ENCODE results near the gene ETS2.
"Not testable (repeated sequence)": the region's sequence is repeated elsewhere in the genome, so short reads cannot be mapped to it uniquely, and the experiment has no call there.

The ETS2 gene

DNA sequence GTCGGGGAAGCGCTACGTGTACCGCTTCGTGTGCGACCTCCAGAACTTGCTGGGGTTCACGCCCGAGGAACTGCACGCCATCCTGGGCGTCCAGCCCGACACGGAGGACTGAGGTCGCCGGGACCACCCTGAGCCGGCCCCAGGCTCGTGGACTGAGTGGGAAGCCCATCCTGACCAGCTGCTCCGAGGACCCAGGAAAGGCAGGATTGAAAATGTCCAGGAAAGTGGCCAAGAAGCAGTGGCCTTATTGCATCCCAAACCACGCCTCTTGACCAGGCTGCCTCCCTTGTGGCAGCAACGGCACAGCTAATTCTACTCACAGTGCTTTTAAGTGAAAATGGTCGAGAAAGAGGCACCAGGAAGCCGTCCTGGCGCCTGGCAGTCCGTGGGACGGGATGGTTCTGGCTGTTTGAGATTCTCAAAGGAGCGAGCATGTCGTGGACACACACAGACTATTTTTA lies 17.1 kb downstream of the ETS2 start:
- H3K9me3 ChIP-seq (ENCODE audit: control insufficient read depth, insufficient read depth, low read length) = no peaks in the 10 kb centered on the region
- no peaks in the 10 kb centered on the region for H3K27me3 ChIP-seq (ENCODE audit: control insufficient read depth, insufficient read depth, low read length)
- no peaks in the 10 kb centered on the region for H3K4me1 ChIP-seq (ENCODE audit: control insufficient read depth, insufficient read depth, low read length)
- H3K36me3 ChIP-seq (ENCODE audit: control insufficient read depth, insufficient read depth, low read length) = peaks cover 48% of the 10 kb centered on the region
- H3K4me3 ChIP-seq (ENCODE audit: low read depth, low read length) = no peak overlapping the region
- no peak overlapping the region for H3K9ac ChIP-seq (ENCODE audit: low read depth, low read length)

DNA sequence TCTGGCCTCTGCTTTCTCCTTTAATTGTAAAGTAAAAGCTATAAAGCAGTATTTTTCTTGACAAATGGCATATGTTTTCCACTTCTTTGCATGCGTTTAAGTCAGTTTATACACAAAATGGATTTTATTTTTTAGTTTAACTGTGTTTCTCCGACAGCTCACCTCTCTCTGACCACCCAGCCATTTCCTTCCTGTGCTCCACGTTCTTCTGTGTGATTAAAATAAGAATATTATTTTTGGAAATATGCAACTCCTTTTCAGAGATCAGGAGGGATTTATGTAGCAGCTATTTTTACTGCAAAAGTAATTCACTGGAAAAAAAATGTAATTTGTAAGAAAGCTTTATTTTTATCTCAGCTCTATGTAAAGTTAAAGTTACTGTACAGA lies 18.0 kb downstream of the ETS2 start:
- Histone ChIP-seq H3K4me1 (ENCODE audit: control insufficient read depth, insufficient read depth, low read length) (no peaks in the 10 kb centered on the region), H3K9ac (ENCODE audit: low read depth, low read length) (no peak overlapping the region), H3K27me3 (ENCODE audit: control insufficient read depth, insufficient read depth, low read length) (no peaks in the 10 kb centered on the region), H3K4me3 (ENCODE audit: low read depth, low read length) (no peak overlapping the region), H3K36me3 (ENCODE audit: control insufficient read depth, insufficient read depth, low read length) (peaks cover 40% of the 10 kb centered on the region), H3K9me3 (ENCODE audit: control insufficient read depth, insufficient read depth, low read length) (no peaks in the 10 kb centered on the region)

DNA sequence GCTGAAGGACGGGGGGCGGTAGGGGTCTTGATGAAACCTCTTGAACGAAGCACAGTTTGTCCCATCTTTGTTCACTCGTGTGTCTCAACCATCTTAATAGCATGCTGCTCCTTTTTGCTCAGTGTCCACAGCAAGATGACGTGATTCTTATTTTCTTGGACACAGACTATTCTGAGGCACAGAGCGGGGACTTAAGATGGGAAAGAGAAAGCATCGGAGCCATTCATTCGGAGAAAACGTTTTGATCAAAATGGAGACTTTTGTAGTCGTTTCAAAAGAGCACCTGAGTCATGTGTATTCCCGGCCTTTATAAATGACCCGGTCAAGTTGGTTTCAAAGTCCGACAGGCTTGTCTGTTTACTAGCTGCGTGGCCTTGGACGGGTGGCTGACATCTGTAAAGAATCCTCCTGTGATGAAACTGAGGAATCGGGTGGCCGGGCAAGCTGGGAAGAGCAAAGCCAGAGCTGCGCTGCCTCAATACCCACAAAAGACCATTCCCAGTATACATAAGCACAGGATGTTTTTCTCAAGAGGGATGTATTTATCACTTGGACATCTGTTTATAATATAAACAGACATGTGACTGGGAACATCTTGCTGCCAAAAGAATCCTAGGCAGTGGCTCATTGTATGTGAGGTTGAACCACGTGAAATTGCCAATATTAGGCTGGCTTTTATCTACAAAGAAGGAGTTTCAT lies 18.5 kb downstream of the ETS2 start:
- no peaks in the 10 kb centered on the region for H3K4me1 ChIP-seq (ENCODE audit: control insufficient read depth, insufficient read depth, low read length)
- H3K4me3 ChIP-seq (ENCODE audit: low read depth, low read length) = no peak overlapping the region
- peaks cover 36% of the 10 kb centered on the region for H3K36me3 ChIP-seq (ENCODE audit: control insufficient read depth, insufficient read depth, low read length)
- H3K27me3 ChIP-seq (ENCODE audit: control insufficient read depth, insufficient read depth, low read length) = no peaks in the 10 kb centered on the region
- no peak overlapping the region for H3K9ac ChIP-seq (ENCODE audit: low read depth, low read length)
- H3K9me3 ChIP-seq (ENCODE audit: control insufficient read depth, insufficient read depth, low read length) = no peaks in the 10 kb centered on the region

DNA sequence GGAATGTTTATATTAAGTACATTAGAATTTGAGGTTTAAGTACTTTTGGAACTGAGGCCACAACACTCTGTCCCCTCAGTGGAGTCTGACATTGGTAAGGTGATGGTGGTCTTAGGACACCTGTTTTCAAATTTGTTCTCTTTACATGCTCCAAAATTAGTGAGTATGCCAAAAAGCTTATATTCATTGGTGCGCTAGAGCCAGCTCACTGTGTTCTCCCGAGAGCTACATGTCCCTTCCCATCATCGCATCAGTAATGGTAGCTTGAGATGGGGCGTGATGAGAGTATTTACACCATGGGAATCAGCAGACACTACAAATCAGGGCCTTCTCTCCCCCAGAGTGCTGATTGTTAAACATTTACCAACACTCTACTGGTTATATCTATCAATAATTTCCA lies 19.5 kb downstream of the ETS2 start:
- H3K36me3 ChIP-seq (ENCODE audit: control insufficient read depth, insufficient read depth, low read length) = peaks cover 27% of the 10 kb centered on the region
- H3K4me3 ChIP-seq (ENCODE audit: low read depth, low read length) = no peak overlapping the region
- no peak overlapping the region for H3K9ac ChIP-seq (ENCODE audit: low read depth, low read length)
- no peaks in the 10 kb centered on the region for H3K9me3 ChIP-seq (ENCODE audit: control insufficient read depth, insufficient read depth, low read length)
- H3K27me3 ChIP-seq (ENCODE audit: control insufficient read depth, insufficient read depth, low read length) = no peaks in the 10 kb centered on the region
- H3K4me1 ChIP-seq (ENCODE audit: control insufficient read depth, insufficient read depth, low read length) = no peaks in the 10 kb centered on the region

DNA sequence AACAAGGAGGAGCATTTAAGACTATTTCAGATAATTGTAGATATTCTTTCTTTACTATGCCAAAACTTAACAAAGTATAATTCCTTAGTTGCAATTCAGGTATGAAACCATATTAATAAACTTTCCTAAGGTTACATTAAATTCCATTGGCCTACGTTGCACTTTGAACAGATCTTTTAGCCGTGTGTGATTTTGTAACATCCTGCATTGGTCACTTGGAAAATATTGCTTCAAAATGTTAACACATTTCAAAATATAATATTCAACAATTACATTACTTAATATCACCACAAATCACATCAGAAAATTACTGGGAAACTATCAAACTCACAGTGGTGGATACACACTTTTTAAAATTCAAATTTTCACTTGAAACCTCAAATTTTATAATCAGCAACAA lies 20.2 kb downstream of the ETS2 start:
- peaks cover 21% of the 10 kb centered on the region for H3K36me3 ChIP-seq (ENCODE audit: control insufficient read depth, insufficient read depth, low read length)
- H3K4me1 ChIP-seq (ENCODE audit: control insufficient read depth, insufficient read depth, low read length) = no peaks in the 10 kb centered on the region
- H3K9me3 ChIP-seq (ENCODE audit: control insufficient read depth, insufficient read depth, low read length) = no peaks in the 10 kb centered on the region
- H3K9ac ChIP-seq (ENCODE audit: low read depth, low read length) = no peak overlapping the region
- H3K4me3 ChIP-seq (ENCODE audit: low read depth, low read length) = no peak overlapping the region
- no peaks in the 10 kb centered on the region for H3K27me3 ChIP-seq (ENCODE audit: control insufficient read depth, insufficient read depth, low read length)

DNA sequence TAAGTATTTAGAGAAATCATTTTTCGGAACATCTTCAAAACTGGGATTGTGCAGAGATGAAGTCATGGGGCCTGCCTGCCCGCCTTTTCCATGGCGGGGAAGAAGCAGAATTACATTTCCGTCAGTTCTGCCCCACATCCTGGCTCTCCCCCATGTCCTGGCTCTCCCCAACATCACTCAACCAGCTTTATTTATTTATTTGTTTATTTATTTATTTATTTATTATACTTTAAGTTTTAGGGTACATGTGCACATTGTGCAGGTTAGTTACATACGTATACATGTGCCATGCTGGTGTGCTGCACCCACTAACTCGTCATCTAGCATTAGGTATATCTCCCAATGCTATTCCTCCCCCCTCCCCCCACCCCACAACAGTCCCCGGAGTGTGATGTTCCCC lies 22.4 kb downstream of the ETS2 start:
- H3K9ac ChIP-seq (ENCODE audit: low read depth, low read length); H3K36me3 ChIP-seq (ENCODE audit: control insufficient read depth, insufficient read depth, low read length); H3K27me3 ChIP-seq (ENCODE audit: control insufficient read depth, insufficient read depth, low read length); H3K9me3 ChIP-seq (ENCODE audit: control insufficient read depth, insufficient read depth, low read length); H3K4me3 ChIP-seq (ENCODE audit: low read depth, low read length); H3K4me1 ChIP-seq (ENCODE audit: control insufficient read depth, insufficient read depth, low read length): not testable (repeated sequence)

DNA sequence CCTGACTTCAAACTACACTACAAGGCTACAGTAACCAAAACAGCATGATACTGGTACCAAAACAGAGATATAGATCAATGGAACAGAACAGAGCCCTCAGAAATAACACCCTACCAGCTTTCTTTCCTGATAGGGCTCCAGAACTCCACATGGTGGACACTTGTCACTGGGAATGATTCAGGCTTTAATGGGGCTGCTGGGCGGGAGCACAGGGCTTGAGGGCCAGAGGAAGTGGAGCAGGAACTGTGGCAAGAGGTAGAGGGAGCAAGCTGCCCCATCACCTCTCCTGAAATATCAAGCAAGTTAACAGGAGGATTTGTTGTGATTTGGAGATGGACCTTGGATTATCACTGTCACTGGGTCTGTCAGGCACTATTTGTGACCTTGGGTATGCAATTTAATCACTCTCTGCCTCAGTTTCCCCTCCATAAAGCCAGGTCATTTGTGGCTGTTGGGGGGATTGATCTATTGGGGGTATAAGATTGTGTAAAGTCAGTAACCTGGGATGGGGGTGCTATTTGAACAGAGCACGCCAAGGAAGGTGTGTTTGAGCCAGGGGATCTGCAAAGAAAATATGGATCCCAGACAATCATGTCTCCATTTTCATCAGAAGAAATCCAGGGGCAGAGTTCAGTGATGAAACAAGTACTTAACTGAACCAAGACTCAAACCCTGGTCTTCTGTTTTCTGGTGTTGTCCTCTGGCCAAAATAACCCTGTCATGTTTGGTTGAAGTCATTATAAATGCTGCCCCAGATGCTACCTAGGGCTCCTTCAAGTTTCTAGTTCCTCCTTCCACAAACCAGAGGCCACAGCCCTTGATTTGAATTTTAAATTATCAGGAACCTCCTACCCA lies 25.2 kb downstream of the ETS2 start:
- H3K4me3 ChIP-seq (ENCODE audit: low read depth, low read length) = no peak overlapping the region

DNA sequence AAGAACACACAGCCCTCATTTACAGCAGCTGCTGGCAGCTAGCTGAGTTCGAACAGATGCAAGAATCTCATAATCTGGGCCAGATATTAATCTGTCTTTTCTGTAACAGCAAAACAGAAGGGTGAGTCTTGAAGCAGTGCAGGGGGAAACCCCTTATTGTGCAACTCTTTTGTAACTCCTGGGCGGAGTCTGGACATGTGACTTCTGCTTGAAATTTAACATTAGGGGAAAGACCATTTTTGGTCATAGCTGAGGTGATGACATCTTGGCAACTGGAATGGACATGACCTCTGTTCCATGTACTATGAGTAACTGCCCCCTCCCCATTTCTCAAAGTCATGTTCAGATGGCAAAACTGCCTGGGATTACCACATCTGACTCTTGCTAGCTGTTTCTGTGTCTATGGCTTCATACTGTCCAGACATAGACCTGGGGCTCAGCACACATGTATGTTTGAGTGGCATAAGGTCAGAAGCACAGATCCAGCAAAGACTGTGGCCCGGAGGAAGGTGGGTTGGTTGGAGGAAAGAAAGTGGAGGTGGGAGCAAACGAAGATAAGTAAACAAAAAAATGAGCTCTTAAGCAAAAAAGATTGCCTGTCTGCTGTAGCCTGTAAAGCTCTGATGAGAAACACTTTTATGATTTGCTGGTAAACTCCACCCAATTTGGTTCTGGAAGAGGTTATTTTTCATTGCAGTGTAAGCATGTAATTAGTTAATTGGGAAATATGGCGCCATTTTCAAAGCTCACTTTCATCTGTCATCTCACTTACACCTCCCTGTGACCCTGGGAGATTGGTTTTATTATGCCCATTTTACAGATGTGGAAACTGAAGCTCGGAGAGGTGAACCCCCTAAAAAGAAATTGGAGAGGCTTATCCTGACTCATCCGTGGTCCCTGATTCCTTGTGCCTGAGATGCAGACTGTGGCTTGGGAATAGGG lies 26.1 kb downstream of the ETS2 start:
- no peaks in the 10 kb centered on the region for H3K4me1 ChIP-seq (ENCODE audit: control insufficient read depth, insufficient read depth, low read length)
- H3K4me3 ChIP-seq (ENCODE audit: low read depth, low read length) = no peak overlapping the region
- H3K36me3 ChIP-seq (ENCODE audit: control insufficient read depth, insufficient read depth, low read length) = no peaks in the 10 kb centered on the region
- H3K27me3 ChIP-seq (ENCODE audit: control insufficient read depth, insufficient read depth, low read length) = no peaks in the 10 kb centered on the region
- no peaks in the 10 kb centered on the region for H3K9me3 ChIP-seq (ENCODE audit: control insufficient read depth, insufficient read depth, low read length)
- no peak overlapping the region for H3K9ac ChIP-seq (ENCODE audit: low read depth, low read length)

More for the DNA sequence above, 25.2 kb downstream of the ETS2 start:
- no peaks in the 10 kb centered on the region for H3K9me3 ChIP-seq (ENCODE audit: control insufficient read depth, insufficient read depth, low read length)
- no peaks in the 10 kb centered on the region for H3K27me3 ChIP-seq (ENCODE audit: control insufficient read depth, insufficient read depth, low read length)
- H3K9ac ChIP-seq (ENCODE audit: low read depth, low read length) = no peak overlapping the region
- H3K4me1 ChIP-seq (ENCODE audit: control insufficient read depth, insufficient read depth, low read length) = no peaks in the 10 kb centered on the region
- no peaks in the 10 kb centered on the region for H3K36me3 ChIP-seq (ENCODE audit: control insufficient read depth, insufficient read depth, low read length)

DNA sequence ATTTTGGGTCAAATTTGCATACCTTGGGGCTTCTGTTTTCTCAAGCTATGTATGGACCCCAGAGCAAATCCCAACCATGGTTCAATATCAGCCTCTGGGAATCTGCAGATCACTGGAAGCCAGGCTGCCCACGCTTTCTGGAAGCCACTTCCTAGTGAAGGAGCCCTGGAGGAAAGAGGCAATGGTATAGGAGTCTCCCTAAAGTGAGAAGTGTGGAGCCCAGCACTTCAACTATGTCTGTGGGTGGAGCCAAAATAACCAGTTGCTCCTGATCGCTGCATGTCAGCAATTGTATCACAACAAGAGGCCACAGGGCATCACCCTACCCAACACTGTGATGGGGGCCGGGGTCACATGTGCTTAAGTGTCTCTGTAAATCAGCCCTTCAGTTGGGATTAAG lies 26.9 kb downstream of the ETS2 start:
- H3K27me3 ChIP-seq (ENCODE audit: control insufficient read depth, insufficient read depth, low read length) = no peaks in the 10 kb centered on the region
- no peak overlapping the region for H3K9ac ChIP-seq (ENCODE audit: low read depth, low read length)
- H3K36me3 ChIP-seq (ENCODE audit: control insufficient read depth, insufficient read depth, low read length) = no peaks in the 10 kb centered on the region
- no peak overlapping the region for H3K4me3 ChIP-seq (ENCODE audit: low read depth, low read length)
- H3K4me1 ChIP-seq (ENCODE audit: control insufficient read depth, insufficient read depth, low read length) = no peaks in the 10 kb centered on the region
- H3K9me3 ChIP-seq (ENCODE audit: control insufficient read depth, insufficient read depth, low read length) = no peaks in the 10 kb centered on the region

DNA sequence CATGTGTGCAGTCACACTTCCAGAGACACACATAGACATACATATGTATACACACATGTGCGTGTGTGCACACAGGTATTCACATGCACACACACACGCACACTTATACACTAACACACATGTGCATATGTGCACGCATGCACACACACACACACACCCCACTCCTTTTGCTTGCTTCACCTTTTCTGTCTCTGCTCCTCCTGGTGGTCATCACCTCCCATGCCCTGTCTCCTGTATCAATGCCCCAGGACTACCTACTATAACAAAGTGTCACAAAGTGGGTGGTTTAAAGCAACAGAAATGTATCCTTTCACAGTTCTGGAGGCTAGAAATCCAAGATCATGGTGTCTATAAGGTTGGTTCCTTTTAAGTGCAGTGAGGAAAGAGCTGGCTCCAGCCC lies 27.4 kb downstream of the ETS2 start:
- no peak overlapping the region for H3K9ac ChIP-seq (ENCODE audit: low read depth, low read length)
- H3K4me3 ChIP-seq (ENCODE audit: low read depth, low read length) = no peak overlapping the region
- H3K36me3 ChIP-seq (ENCODE audit: control insufficient read depth, insufficient read depth, low read length) = no peaks in the 10 kb centered on the region
- H3K27me3 ChIP-seq (ENCODE audit: control insufficient read depth, insufficient read depth, low read length) = no peaks in the 10 kb centered on the region
- H3K9me3 ChIP-seq (ENCODE audit: control insufficient read depth, insufficient read depth, low read length) = no peaks in the 10 kb centered on the region
- H3K4me1 ChIP-seq (ENCODE audit: control insufficient read depth, insufficient read depth, low read length) = no peaks in the 10 kb centered on the region

DNA sequence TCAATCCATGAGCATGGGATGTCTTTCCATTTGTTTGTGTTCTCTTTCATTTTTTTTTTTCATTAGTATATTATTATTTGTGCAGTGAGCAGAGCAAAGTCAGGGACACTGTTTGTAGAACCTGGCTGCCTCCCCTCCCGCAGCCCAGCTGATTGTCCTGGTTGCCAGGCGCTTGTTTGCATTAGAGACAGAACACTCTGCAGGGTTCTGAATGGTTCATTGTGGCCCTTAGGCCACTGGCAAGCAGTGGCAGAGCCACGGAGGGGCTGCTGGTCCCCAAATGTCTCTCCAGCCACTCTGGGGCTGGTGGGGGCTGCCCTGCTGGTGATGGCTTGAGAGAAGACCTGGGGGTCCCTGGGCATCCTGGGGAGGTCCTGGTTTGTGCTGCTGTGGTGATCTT lies 29.0 kb downstream of the ETS2 start:
- Histone ChIP-seq H3K9ac (ENCODE audit: low read depth, low read length) (no peak overlapping the region), H3K27me3 (ENCODE audit: control insufficient read depth, insufficient read depth, low read length) (no peaks in the 10 kb centered on the region), H3K4me3 (ENCODE audit: low read depth, low read length) (no peak overlapping the region), H3K4me1 (ENCODE audit: control insufficient read depth, insufficient read depth, low read length) (no peaks in the 10 kb centered on the region), H3K9me3 (ENCODE audit: control insufficient read depth, insufficient read depth, low read length) (no peaks in the 10 kb centered on the region), H3K36me3 (ENCODE audit: control insufficient read depth, insufficient read depth, low read length) (no peaks in the 10 kb centered on the region)
